SH-SY5Y (cell line): ENCODE results near the gene CACNA2D1.

Experiments
- GATA2 ChIP-seq: IDR thresholded peaks from 2 replicates; pipeline ENCODE4 v1.6.1; 2011; ENCODE audit warnings: mild to moderate bottlenecking, low read depth, low read length
- GATA3 ChIP-seq: IDR thresholded peaks from 2 replicates; pipeline ENCODE4 v1.6.1; 2011; ENCODE audit warnings: low read depth, mild to moderate bottlenecking, low read length, moderate library complexity

The CACNA2D1 gene

GRCh38 chr7:82122275-82122674, 321.3 kb downstream of the CACNA2D1 start:
- no peak for TF ChIP-seq GATA3
- TF ChIP-seq GATA2 = no peak

- no peak for TF ChIP-seq GATA2
- TF ChIP-seq GATA3 = no peak
Measured at GRCh38 chr7:82114237-82114636, 329.3 kb downstream of the CACNA2D1 start.

GRCh38 chr7:82110146-82110840, 333.3 kb downstream of the CACNA2D1 start:
- no peak for TF ChIP-seq GATA3
- no peak for TF ChIP-seq GATA2

- TF ChIP-seq GATA2 (no peak), GATA3 (no peak)
Measured at GRCh38 chr7:82109288-82109687, 334.3 kb downstream of the CACNA2D1 start.

- TF ChIP-seq GATA3 = no peak
- TF ChIP-seq GATA2 = no peak
Measured at GRCh38 chr7:82106201-82106600, 337.4 kb downstream of the CACNA2D1 start.

GRCh38 chr7:82105463-82105862, 338.1 kb downstream of the CACNA2D1 start:
- TF ChIP-seq GATA3 = no peak
- no peak for TF ChIP-seq GATA2

- TF ChIP-seq GATA2 = no peak
- no peak for TF ChIP-seq GATA3
Measured at GRCh38 chr7:82098414-82098813, 345.2 kb downstream of the CACNA2D1 start.

GRCh38 chr7:82091126-82091684, 352.4 kb downstream of the CACNA2D1 start:
- peak; percentile 61; the same call in 1 of the 2 replicates for TF ChIP-seq GATA3
- peak; percentile 70 for TF ChIP-seq GATA2

- TF ChIP-seq GATA2 = no peak
- no peak for TF ChIP-seq GATA3
Measured at GRCh38 chr7:82087099-82087498, 356.5 kb downstream of the CACNA2D1 start.

- TF ChIP-seq GATA2 (no peak), GATA3 (no peak)
Measured at GRCh38 chr7:82085116-82085515, 358.5 kb downstream of the CACNA2D1 start.

GRCh38 chr7:82081644-82082224, 361.8 kb downstream of the CACNA2D1 start:
- TF ChIP-seq GATA3 (no peak), GATA2 (no peak)

GRCh38 chr7:82080254-82080927, 363.2 kb downstream of the CACNA2D1 start:
- TF ChIP-seq GATA3 = no peak
- TF ChIP-seq GATA2 = no peak

GRCh38 chr7:82079527-82079926, 364.1 kb downstream of the CACNA2D1 start:
- TF ChIP-seq GATA3 = no peak
- no peak for TF ChIP-seq GATA2

- TF ChIP-seq GATA3 (no peak), GATA2 (no peak)
Measured at GRCh38 chr7:82078807-82079206, 364.8 kb downstream of the CACNA2D1 start.

- no peak for TF ChIP-seq GATA3
- TF ChIP-seq GATA2 = no peak
Measured at GRCh38 chr7:82071468-82071867, 372.1 kb downstream of the CACNA2D1 start.
